Activated T-cell treated with anti-CD3 and anti-CD28 coated beads, Interleukin-2, amount 50 U/mL, for 4 hours (primary cell): ENCODE measurements around the gene PRODH. TPM values are rescaled to one million over a fixed set of nuclear protein-coding genes. Genes with fewer than 3 reads are reported as not detected.
"Not testable (repeated sequence)": the region's sequence is repeated elsewhere in the genome, so short reads cannot be mapped to it uniquely, and the experiment has no call there.

ENCODE experiments used
- ATAC-seq, 2 donors: fragments of 200-7000 bp; cut with Tn5 transposase; one replicate each; pipeline ENCODE4 v1.10.0; 2021
- DNase-seq: peaks from one replicate; pipeline ENCODE4 v3.0.0-alpha.2; 2020
- H3K27me3 Mint-ChIP-seq: one replicate; pipeline ENCODE4 v1.8.0; 2021; ENCODE audit warnings: low read depth, mixed read lengths
- H3K36me3 Mint-ChIP-seq: one replicate; pipeline ENCODE4 v1.8.0; 2022; ENCODE audit warnings: mixed read lengths; ENCODE audit not compliant: insufficient read depth
- H3K4me1 Mint-ChIP-seq: one replicate; pipeline ENCODE4 v1.8.0; 2021; ENCODE audit warnings: low read depth, mixed read lengths
- H3K4me3 Mint-ChIP-seq: one replicate; pipeline ENCODE4 v1.8.0; 2021; ENCODE audit warnings: mild to moderate bottlenecking, moderate library complexity, mixed read lengths
- H3K9me3 Mint-ChIP-seq: one replicate; pipeline ENCODE4 v1.8.0; 2021; ENCODE audit warnings: mixed read lengths
- total RNA-seq, 3 donors: library from RNA; stranded (reverse); gene quantifications; one replicate each; pipeline ENCODE4 v1.2.1, GENCODE V29; 2021

PRODH gene
- total RNA-seq, result under 1 TPM; 0.16 to 0.40 (median 0.19) TPM

GRCh38 chr22:18935889-18936529 is at the start of gene PRODH:
Gene PRODH, minus strand, starts transcription at chr22:18936293. Its CDS starts 6 bp downstream, at chr22:18936287.
- ATAC-seq (peak in 1 of 2 donors; percentile 63), DNase-seq (no peak)
- no peaks in the 10 kb centered on the region for H3K9me3 Mint-ChIP-seq
- no peaks in the 10 kb centered on the region for H3K4me1 Mint-ChIP-seq
- H3K4me3 Mint-ChIP-seq, result no peak within 1 kb of the TSS
- no peaks in the 10 kb centered on the region for H3K27me3 Mint-ChIP-seq
- no peaks in the 10 kb centered on the region for H3K36me3 Mint-ChIP-seq

DNA sequence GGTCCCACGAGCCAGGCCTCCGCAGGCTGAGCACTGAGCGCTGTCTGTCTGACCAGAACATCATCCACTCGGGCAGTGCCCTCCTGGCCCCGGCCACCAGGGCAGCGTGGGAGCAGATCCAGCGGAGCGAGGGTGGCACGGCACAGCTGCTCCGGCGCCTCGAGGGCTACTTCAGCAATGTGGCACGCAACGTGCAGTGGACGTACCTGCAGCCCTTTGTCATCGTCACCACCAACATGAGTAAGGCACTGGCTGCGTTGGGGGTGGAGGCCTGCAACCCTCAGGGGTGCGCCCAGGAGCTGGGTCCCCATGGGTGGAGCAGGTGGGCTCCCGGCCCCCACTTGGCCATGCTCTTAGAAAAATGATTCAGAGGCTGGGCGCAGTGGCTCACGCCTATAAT is 49.7 kb upstream of the PRODH start:
- H3K9me3 Mint-ChIP-seq, result no peaks in the 10 kb centered on the region
- no peak overlapping the region for H3K4me3 Mint-ChIP-seq
- no peaks in the 10 kb centered on the region for H3K36me3 Mint-ChIP-seq
- DNase-seq (no peak), ATAC-seq (no peak)
- no peaks in the 10 kb centered on the region for H3K4me1 Mint-ChIP-seq
- peaks cover 2% of the 10 kb centered on the region for H3K27me3 Mint-ChIP-seq

- Mint-ChIP-seq H3K36me3 (no peaks in the 10 kb centered on the region), H3K9me3 (no peaks in the 10 kb centered on the region), H3K4me3 (no peak overlapping the region), H3K27me3 (peaks cover 2% of the 10 kb centered on the region), H3K4me1 (no peaks in the 10 kb centered on the region)
- ATAC-seq (no peak), DNase-seq (no peak)
These were observed 48.5 kb upstream of the PRODH start for GRCh38 chr22:18984564-18984963.

- Mint-ChIP-seq H3K4me1 (no peaks in the 10 kb centered on the region), H3K4me3 (no peak overlapping the region), H3K36me3 (no peaks in the 10 kb centered on the region), H3K27me3 (peaks cover 4% of the 10 kb centered on the region), H3K9me3 (no peaks in the 10 kb centered on the region)
- no peak for DNase-seq
- ATAC-seq, result no peak
These were observed 47.1 kb upstream of the PRODH start for GRCh38 chr22:18983120-18983651.

GRCh38 chr22:18980829-18981228 is 44.7 kb upstream of the PRODH start:
- Mint-ChIP-seq H3K4me3 (no peak overlapping the region), H3K36me3 (no peaks in the 10 kb centered on the region), H3K4me1 (no peaks in the 10 kb centered on the region), H3K27me3 (peaks cover 2% of the 10 kb centered on the region), H3K9me3 (no peaks in the 10 kb centered on the region)
- no peak for ATAC-seq
- DNase-seq, result no peak

- no peaks in the 10 kb centered on the region for H3K4me1 Mint-ChIP-seq
- no peaks in the 10 kb centered on the region for H3K9me3 Mint-ChIP-seq
- peaks cover 2% of the 10 kb centered on the region for H3K27me3 Mint-ChIP-seq
- ATAC-seq (no peak), DNase-seq (no peak)
- H3K4me3 Mint-ChIP-seq, result no peak overlapping the region
- no peaks in the 10 kb centered on the region for H3K36me3 Mint-ChIP-seq
These were observed 43.9 kb upstream of the PRODH start for GRCh38 chr22:18979957-18980356.

DNA sequence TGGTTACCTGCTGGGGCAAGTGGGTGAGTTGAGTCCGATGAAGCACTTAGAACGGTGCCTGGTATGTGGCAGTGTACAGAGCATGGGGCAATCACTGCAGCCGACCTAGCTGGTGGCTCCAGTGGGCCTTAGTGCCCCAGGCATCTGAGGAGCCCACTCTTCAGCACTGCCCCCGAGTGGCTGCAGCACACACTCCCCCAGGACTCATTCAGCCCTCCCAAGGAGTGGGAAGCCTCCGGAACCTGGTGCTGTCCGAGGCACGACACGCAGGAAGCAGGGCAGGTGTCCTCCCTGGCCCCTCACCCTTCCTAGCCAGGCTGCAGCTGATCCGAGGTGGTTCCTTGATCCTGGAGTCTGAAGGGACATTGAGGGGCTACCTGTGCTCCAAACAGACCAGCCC is 42.4 kb upstream of the PRODH start:
- no peak for ATAC-seq
- Mint-ChIP-seq H3K4me3 (no peak overlapping the region), H3K4me1 (no peaks in the 10 kb centered on the region), H3K9me3 (no peaks in the 10 kb centered on the region), H3K27me3 (peaks cover 2% of the 10 kb centered on the region), H3K36me3 (no peaks in the 10 kb centered on the region)
- no peak for DNase-seq

GRCh38 chr22:18977824-18978425 is 41.8 kb upstream of the PRODH start:
- no peaks in the 10 kb centered on the region for H3K36me3 Mint-ChIP-seq
- no peak for ATAC-seq
- H3K27me3 Mint-ChIP-seq, result peaks cover 2% of the 10 kb centered on the region
- DNase-seq, result no peak
- no peaks in the 10 kb centered on the region for H3K4me1 Mint-ChIP-seq
- no peak overlapping the region for H3K4me3 Mint-ChIP-seq
- no peaks in the 10 kb centered on the region for H3K9me3 Mint-ChIP-seq

DNA sequence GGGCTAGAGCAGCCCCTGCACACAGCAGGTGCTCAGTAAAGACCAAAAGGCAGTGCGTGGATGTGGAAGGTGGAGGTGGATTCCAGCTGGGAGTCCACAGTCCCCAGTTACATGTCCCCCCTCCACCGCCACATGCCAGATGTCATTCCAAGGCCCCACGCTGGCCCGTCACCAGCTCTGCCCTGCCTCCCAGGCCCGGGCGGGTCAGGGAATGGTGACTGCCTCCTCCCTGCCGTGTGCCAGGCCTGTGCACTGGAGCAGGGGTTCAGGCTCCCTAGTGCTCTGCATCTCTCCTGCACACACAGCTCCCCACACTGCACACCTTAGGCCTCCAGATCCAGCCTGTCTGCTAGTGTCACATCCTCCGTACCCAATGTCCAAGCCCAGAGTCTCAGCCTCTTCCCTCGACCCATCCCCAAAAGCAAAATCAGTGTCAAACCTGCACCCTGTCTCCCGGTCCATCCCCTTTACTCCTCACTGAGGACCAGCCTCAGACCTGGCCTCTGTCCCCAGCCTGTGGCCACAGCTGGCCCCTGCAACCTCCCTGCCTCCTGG is 40.2 kb upstream of the PRODH start:
- H3K4me3 Mint-ChIP-seq, result no peak overlapping the region
- H3K36me3 Mint-ChIP-seq, result no peaks in the 10 kb centered on the region
- ATAC-seq (no peak), DNase-seq (no peak)
- H3K9me3 Mint-ChIP-seq, result no peaks in the 10 kb centered on the region
- peaks cover 7% of the 10 kb centered on the region for H3K27me3 Mint-ChIP-seq
- H3K4me1 Mint-ChIP-seq, result no peaks in the 10 kb centered on the region

- Mint-ChIP-seq H3K27me3 (peaks cover 7% of the 10 kb centered on the region), H3K36me3 (no peaks in the 10 kb centered on the region), H3K9me3 (no peaks in the 10 kb centered on the region), H3K4me1 (no peaks in the 10 kb centered on the region), H3K4me3 (no peak overlapping the region)
- ATAC-seq (no peak), DNase-seq (no peak)
These were observed 39.5 kb upstream of the PRODH start for GRCh38 chr22:18975434-18976196.

GRCh38 chr22:18974477-18975180 is 38.5 kb upstream of the PRODH start:
- ATAC-seq (no peak), DNase-seq (no peak)
- Mint-ChIP-seq H3K36me3 (no peaks in the 10 kb centered on the region), H3K4me3 (no peak overlapping the region), H3K9me3 (no peaks in the 10 kb centered on the region), H3K27me3 (peaks cover 9% of the 10 kb centered on the region), H3K4me1 (peaks cover 1% of the 10 kb centered on the region)

DNA sequence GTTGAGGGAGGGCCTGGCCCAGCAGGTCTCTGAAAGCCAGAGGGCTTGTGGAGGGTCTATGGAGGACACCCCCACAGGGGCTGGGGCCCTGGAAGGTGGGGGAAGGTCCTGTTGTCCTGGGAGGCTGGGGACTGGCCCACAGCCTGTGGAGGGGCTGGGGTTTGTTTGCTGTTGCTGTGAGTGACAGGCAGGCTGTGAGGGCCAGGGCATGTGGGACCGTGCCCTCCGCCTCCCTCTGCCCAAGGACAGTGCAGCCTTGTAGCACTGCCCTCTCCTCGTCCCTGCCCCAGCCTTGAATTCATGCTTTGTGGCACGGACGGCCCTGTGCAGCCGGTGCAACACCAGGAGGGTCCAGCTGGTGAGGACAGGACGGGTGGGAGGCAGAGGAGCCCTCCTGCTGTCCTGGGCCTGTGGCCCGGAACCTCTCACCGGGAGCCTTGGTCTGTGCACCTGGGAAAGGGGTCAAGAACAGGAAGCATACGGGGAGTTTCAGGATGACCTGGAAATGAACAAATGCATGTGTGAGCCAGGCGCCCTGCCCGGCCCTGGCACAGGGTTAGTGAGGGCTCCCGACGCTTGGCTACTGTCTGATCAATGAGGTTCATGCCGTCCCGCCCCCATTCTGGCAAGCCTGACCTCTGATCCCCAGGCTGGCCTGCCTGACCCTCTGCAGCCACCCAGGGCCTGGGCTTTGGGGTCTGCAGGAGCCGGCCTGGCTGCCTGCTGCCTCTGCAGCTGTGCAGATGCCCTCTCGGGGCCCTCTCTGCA is 37.4 kb upstream of the PRODH start:
- Mint-ChIP-seq H3K4me3 (no peak overlapping the region), H3K9me3 (no peaks in the 10 kb centered on the region), H3K36me3 (no peaks in the 10 kb centered on the region), H3K27me3 (peaks cover 14% of the 10 kb centered on the region), H3K4me1 (peaks cover 4% of the 10 kb centered on the region)
- DNase-seq (no peak), ATAC-seq (no peak)

DNA sequence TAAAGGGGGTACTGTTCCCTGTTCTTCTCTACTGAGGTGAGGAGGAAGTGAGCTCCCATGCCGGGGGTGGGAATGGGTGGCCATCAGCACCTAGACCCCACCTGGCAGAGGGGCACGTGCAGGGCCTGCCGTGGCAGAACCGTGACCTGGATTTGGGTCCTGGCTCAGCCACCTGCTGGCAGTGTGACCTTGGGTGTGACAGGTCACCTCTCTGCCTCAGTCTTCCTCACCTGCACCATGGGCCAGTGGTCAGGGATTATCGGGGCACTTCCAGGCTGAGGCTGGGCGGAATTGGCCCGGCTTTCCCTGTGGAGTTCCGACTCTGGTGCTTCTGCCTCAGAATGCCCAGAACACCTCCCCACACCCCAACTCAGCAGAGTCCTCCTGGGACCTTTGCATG is 36.5 kb upstream of the PRODH start:
- H3K27me3 Mint-ChIP-seq, result peaks cover 16% of the 10 kb centered on the region
- not testable (repeated sequence) for H3K9me3 Mint-ChIP-seq, H3K36me3 Mint-ChIP-seq, H3K4me1 Mint-ChIP-seq, DNase-seq, H3K4me3 Mint-ChIP-seq, ATAC-seq
